Caco-2 (cell line): ENCODE results near the gene NFATC2. TPM values are rescaled to one million over a fixed set of nuclear protein-coding genes. Genes with fewer than 3 reads are reported as not detected.
A peak's percentile ranks its signal among the peaks of the same experiment; 100 is the strongest.

Experiments
- BruUV-seq: library from RNA; stranded (reverse); fragments of 400-500 nt; replicated peaks from 2 replicates; lab custom pipeline; 2021; lab: Mats Ljungman, UMichigan
- CTCF ChIA-PET: fragments of 300-600 bp; sonication (Branson Sonifier 250); formaldehyde crosslinking; loops from one replicate; lab custom pipeline; 2022; ENCODE audit warnings: antibody characterized with exemption; lab: Charles Lee
- POLR2A ChIA-PET: fragments of 300-600 bp; sonication (Branson Sonifier 250); formaldehyde crosslinking; loops from one replicate; lab custom pipeline; 2022; ENCODE audit warnings: antibody characterized with exemption; lab: Charles Lee
- DNase-seq, 2 experiments: peaks; one replicate each; pipeline versions ENCODE4 v3.0.0 to v3.0.0-alpha.2; 2020 to 2022
- H3K27me3 ChIP-seq: replicated peaks from 2 replicates; pipeline ENCODE4 v1.6.0; 2011; ENCODE audit warnings: low read length; ENCODE audit not compliant: control insufficient read depth, insufficient read depth
- H3K36me3 ChIP-seq: 2 replicates; pipeline ENCODE4 v1.5.1; 2011; ENCODE audit warnings: low read length; ENCODE audit not compliant: control insufficient read depth, insufficient read depth
- H3K4me1 ChIP-seq: fragments of 250-450 bp; sonication (Bioruptor Pico); 2 replicates; pipeline ENCODE4 v1.5.1; 2020; ENCODE audit warnings: mild to moderate bottlenecking
- H3K4me3 ChIP-seq: 2 replicates; pipeline ENCODE4 v1.5.1; 2011; ENCODE audit warnings: low read depth, mild to moderate bottlenecking, control low read depth, low read length
- H3K9me3 ChIP-seq: fragments of 250-450 bp; sonication (Bioruptor Pico); 2 replicates; pipeline ENCODE4 v1.5.1; 2020; ENCODE audit warnings: mild to moderate bottlenecking, moderate library complexity
- H3K27ac Mint-ChIP-seq: one replicate; pipeline ENCODE4 v1.8.0; 2022; ENCODE audit warnings: mixed read lengths; ENCODE audit not compliant: unreplicated experiment
- H3K27me3 Mint-ChIP-seq: one replicate; pipeline ENCODE4 v1.8.0; 2022; ENCODE audit warnings: mixed read lengths; ENCODE audit not compliant: insufficient read depth, unreplicated experiment
- H3K36me3 Mint-ChIP-seq: one replicate; pipeline ENCODE4 v1.8.0; 2022; ENCODE audit warnings: mild to moderate bottlenecking, mixed read lengths; ENCODE audit not compliant: insufficient read depth, unreplicated experiment
- H3K4me1 Mint-ChIP-seq: one replicate; pipeline ENCODE4 v1.8.0; 2022; ENCODE audit warnings: low read depth, mixed read lengths; ENCODE audit not compliant: unreplicated experiment
- H3K4me3 Mint-ChIP-seq: one replicate; pipeline ENCODE4 v1.8.0; 2022; ENCODE audit warnings: mild to moderate bottlenecking, moderate library complexity, mixed read lengths; ENCODE audit not compliant: unreplicated experiment
- H3K9me3 Mint-ChIP-seq: one replicate; pipeline ENCODE4 v1.8.0; 2022; ENCODE audit warnings: mixed read lengths; ENCODE audit not compliant: unreplicated experiment
- CTCF ChIP-seq, 2 experiments: fragments of 200-600 bp in 1 of 2; IDR thresholded peaks; 1 replicate in 1 of 2; 2 replicates in 1 of 2; pipeline versions ENCODE4 v1.5.1 to v1.8.0; 2011 to 2022; ENCODE audit warnings: antibody characterized with exemption in 1 of 2, control low read depth in 1 of 2, inconsistent platforms in 1 of 2, low read depth in 1 of 2, low read length in 1 of 2, mild to moderate bottlenecking in 1 of 2, moderate library complexity in 1 of 2; ENCODE audit not compliant: insufficient read depth in 1 of 2, severe bottlenecking in 1 of 2, unreplicated experiment in 1 of 2
- intact Hi-C: fragments of 100-400 bp; cut with micrococcal nuclease; formaldehyde crosslinking; loops from one replicate; pipeline ENCODE4 v1.10.0; 2022; ENCODE audit not compliant: unreplicated experiment
- total RNA-seq: library from RNA; stranded (reverse); gene quantifications from 2 replicates; pipeline ENCODE4 v1.2.3, GENCODE V29; 2022

NFATC2 gene
- total RNA-seq, 1 experiment from 2014 or later, result 20.8 TPM

GRCh38 chr20:51430198-51430950, 112.1 kb downstream of the NFATC2 start:
- no peak for DNase-seq
- peaks cover 32% of the 10 kb centered on the region for H3K36me3 Mint-ChIP-seq
- POLR2A ChIA-PET, result no interaction called here

GRCh38 chr20:51429696-51430095, 112.8 kb downstream of the NFATC2 start:
- POLR2A ChIA-PET, result no interaction called here
- Mint-ChIP-seq H3K27ac (peak overlapping the region; percentile 5), H3K4me1 (peaks cover 27% of the 10 kb centered on the region), H3K4me3 (no peak overlapping the region), H3K9me3 (no peaks in the 10 kb centered on the region), H3K36me3 (peaks cover 37% of the 10 kb centered on the region), H3K27me3 (no peaks in the 10 kb centered on the region)
- peaks cover 41% of the 10 kb centered on the region for H3K4me1 ChIP-seq
- H3K36me3 ChIP-seq, result peaks cover 5% of the 10 kb centered on the region; the same call in 1 of the 2 replicates
- CTCF ChIA-PET, result no interaction called here
- 0 out of 2 replicates have a peak, but pooled peaks cover 4% of the 10 kb centered on the region for H3K9me3 ChIP-seq
- DNase-seq, result no peak
- BruUV-seq, result no TSS peak
- intact Hi-C loops, result loop anchor here (5.0 kb wide), 1 partner anchor 113 kb away; the partner anchor contains the start of gene NFATC2
- TF ChIP-seq CTCF (IDR thresholded peaks at IDR 0.05; ENCODE audit: insufficient read depth in 1 of 2, low read depth in 1 of 2, low read length in 1 of 2, severe bottlenecking in 1 of 2, unreplicated experiment in 1 of 2), result no peak
- H3K27me3 ChIP-seq, result no peaks in the 10 kb centered on the region
- H3K4me3 ChIP-seq, result no peak overlapping the region

More at GRCh38 chr20:51430198-51430950, 112.1 kb downstream of the NFATC2 start:
- no peak overlapping the region for H3K4me3 Mint-ChIP-seq
- Histone ChIP-seq H3K4me3 (no peak overlapping the region), H3K36me3 (peaks cover 5% of the 10 kb centered on the region; the same call in 1 of the 2 replicates), H3K4me1 (peaks cover 41% of the 10 kb centered on the region), H3K9me3 (0 out of 2 replicates have a peak, but pooled peaks cover 4% of the 10 kb centered on the region), H3K27me3 (no peaks in the 10 kb centered on the region)
- peak overlapping the region; percentile 5 for H3K27ac Mint-ChIP-seq
- H3K27me3 Mint-ChIP-seq, result no peaks in the 10 kb centered on the region
- TF ChIP-seq CTCF (IDR thresholded peaks at IDR 0.05; ENCODE audit: insufficient read depth in 1 of 2, low read depth in 1 of 2, low read length in 1 of 2, severe bottlenecking in 1 of 2, unreplicated experiment in 1 of 2), result no peak
- H3K4me1 Mint-ChIP-seq, result peaks cover 27% of the 10 kb centered on the region
- BruUV-seq, result no TSS peak
- CTCF ChIA-PET, result no interaction called here
- H3K9me3 Mint-ChIP-seq, result no peaks in the 10 kb centered on the region
- intact Hi-C loops, result no loop called here

- Histone ChIP-seq H3K9me3 (0 out of 2 replicates have a peak, but pooled peaks cover 4% of the 10 kb centered on the region), H3K4me1 (peaks cover 44% of the 10 kb centered on the region), H3K4me3 (no peak overlapping the region), H3K36me3 (peaks cover 5% of the 10 kb centered on the region), H3K27me3 (no peaks in the 10 kb centered on the region)
- intact Hi-C loops, result loop anchor here (5.0 kb wide), 1 partner anchor 113 kb away; the partner anchor contains the start of gene NFATC2
- TF ChIP-seq CTCF (IDR thresholded peaks at IDR 0.05; ENCODE audit: insufficient read depth in 1 of 2, low read depth in 1 of 2, low read length in 1 of 2, severe bottlenecking in 1 of 2, unreplicated experiment in 1 of 2), result no peak
- BruUV-seq, result no TSS peak
- H3K36me3 Mint-ChIP-seq, result peaks cover 38% of the 10 kb centered on the region
- no peaks in the 10 kb centered on the region for H3K27me3 Mint-ChIP-seq
- DNase-seq, result no peak
- peaks cover 27% of the 10 kb centered on the region for H3K4me1 Mint-ChIP-seq
- POLR2A ChIA-PET, result no interaction called here
- no peaks in the 10 kb centered on the region for H3K9me3 Mint-ChIP-seq
- CTCF ChIA-PET, result interaction anchor here (1.1 kb wide), 1 partner anchor 75 kb away, joined by 3 read pairs; no protein-coding TSS in a partner anchor
- H3K27ac Mint-ChIP-seq, result peak overlapping the region; percentile 40
- no peak overlapping the region for H3K4me3 Mint-ChIP-seq
Observed at GRCh38 chr20:51429144-51429482, 113.4 kb downstream of the NFATC2 start.
